Mucosa of rectum (tissue), 2 donors: Measurements from ENCODE around the gene SMARCC2.
A peak's percentile ranks its signal among the peaks of the same experiment; 100 is the strongest.

Experiments used
- H3K27ac ChIP-seq, 2 donors: one replicate each; pipeline ENCODE4 v1.7.0; 2013; ENCODE audit warnings: inconsistent platforms in 2 of 2, low read depth in 2 of 2, low read length in 2 of 2
- H3K27me3 ChIP-seq, 2 donors: one replicate each; pipeline ENCODE4 v1.7.0; 2013; ENCODE audit warnings: low read length in 2 of 2; ENCODE audit not compliant: control insufficient read depth in 2 of 2, insufficient read depth in 2 of 2
- H3K36me3 ChIP-seq, 2 donors: one replicate each; pipeline ENCODE4 v1.7.0; 2013; ENCODE audit warnings: low read length in 2 of 2; ENCODE audit not compliant: control insufficient read depth in 2 of 2, insufficient read depth in 2 of 2
- H3K4me1 ChIP-seq, 2 donors: one replicate each; pipeline ENCODE4 v1.7.0; 2013; ENCODE audit warnings: low read length in 2 of 2, mild to moderate bottlenecking in 1 of 2; ENCODE audit not compliant: control insufficient read depth in 2 of 2, insufficient read depth in 2 of 2
- H3K4me3 ChIP-seq, 2 donors: one replicate each; pipeline ENCODE4 v1.7.0; 2013; ENCODE audit warnings: low read length in 2 of 2
- H3K9ac ChIP-seq, 2 donors: one replicate each; pipeline ENCODE4 v1.7.0; 2013; ENCODE audit warnings: low read length in 2 of 2, low read depth in 1 of 2, mild to moderate bottlenecking in 1 of 2
- H3K9me3 ChIP-seq, 2 donors: one replicate each; pipeline ENCODE4 v1.7.0; 2013; ENCODE audit warnings: low read length in 2 of 2; ENCODE audit not compliant: control insufficient read depth in 2 of 2
- donor health status: healthy.
- donor health status: Normal muscosa, but diverticular disease.

The SMARCC2 gene

DNA sequence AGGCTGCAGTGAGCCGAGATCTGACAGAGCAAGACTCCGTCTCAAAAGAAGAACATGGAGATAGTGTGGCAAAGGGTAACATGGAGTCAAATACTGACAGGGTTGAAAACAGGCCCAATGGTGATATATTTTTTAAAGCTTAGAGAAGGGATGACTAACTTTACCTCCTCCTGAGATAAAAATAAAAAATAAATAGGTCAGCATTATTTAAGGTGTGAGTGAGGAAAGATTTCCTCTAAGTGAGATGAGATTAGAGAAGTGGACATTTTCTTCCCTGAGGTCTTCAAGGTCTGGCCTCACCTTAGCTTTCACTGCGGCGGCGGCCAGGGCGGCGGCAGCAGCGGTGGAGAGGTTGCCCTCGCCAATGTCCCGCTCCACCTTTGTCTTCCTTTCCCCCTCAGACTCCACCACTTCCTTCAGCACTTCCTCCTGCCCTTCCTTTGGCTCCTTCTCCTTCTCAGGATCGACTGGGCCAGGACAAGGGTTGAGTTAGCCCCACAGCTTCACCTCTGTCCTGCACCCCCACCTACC lies 20.0 kb downstream of the SMARCC2 start:
- H3K9ac ChIP-seq = no peak overlapping the region
- H3K9me3 ChIP-seq = no peaks in the 10 kb centered on the region
- H3K36me3 ChIP-seq = peaks cover 74 to 76% of the 10 kb centered on the region in 2 donors
- H3K4me3 ChIP-seq = no peak overlapping the region
- H3K27ac ChIP-seq = no peak overlapping the region
- no peaks in the 10 kb centered on the region for H3K4me1 ChIP-seq
- H3K27me3 ChIP-seq = no peaks in the 10 kb centered on the region

DNA sequence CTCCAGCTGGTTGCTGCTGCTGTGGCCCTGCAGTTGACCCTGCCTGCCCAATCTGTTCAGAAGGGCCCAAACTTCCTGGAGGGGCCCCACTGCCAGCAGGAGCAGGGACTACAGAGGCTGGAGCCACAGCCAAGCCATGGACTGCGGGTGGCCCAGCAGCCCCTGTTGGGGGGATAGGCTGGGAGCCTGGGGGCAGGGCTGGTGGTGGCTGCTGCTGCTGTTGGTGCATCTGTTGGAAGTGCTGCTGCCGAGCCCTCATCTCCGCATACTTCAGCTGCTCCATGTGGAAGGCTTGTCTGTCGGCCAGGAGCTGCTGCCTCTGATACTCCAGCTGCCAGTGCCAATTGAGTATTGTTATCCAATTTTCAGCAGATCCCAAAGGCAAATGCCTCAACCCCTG lies 23.9 kb downstream of the SMARCC2 start:
- H3K9ac ChIP-seq = no peak overlapping the region
- peaks cover 6 to 10% of the 10 kb centered on the region in 2 donors for H3K4me1 ChIP-seq
- no peaks in the 10 kb centered on the region for H3K27me3 ChIP-seq
- H3K4me3 ChIP-seq = no peak overlapping the region
- no peaks in the 10 kb centered on the region for H3K9me3 ChIP-seq
- H3K27ac ChIP-seq = no peak overlapping the region
- peaks cover 77 to 78% of the 10 kb centered on the region in 2 donors for H3K36me3 ChIP-seq

DNA sequence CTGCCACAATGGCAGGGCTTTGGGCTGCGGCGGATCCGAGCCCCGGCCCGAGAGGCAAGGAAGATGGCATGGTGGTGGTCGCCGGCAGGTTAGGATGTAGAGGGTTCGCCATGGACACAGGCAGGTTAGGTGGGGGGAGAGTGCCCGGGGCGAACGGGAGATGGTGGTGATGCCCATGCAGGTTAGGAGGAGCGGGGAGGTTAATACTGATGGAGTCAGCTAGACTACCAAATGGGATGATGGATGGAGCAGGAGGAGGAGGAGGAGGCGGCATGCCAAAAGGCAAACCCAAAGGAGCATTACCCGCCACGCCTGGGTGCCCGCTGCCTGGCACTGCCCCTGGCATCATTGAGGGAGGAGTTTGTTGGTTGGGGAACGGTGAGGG lies 24.9 kb downstream of the SMARCC2 start:
- H3K27ac ChIP-seq = no peak overlapping the region
- H3K36me3 ChIP-seq = peaks cover 76% of the 10 kb centered on the region in 2 donors
- no peak overlapping the region for H3K9ac ChIP-seq

DNA sequence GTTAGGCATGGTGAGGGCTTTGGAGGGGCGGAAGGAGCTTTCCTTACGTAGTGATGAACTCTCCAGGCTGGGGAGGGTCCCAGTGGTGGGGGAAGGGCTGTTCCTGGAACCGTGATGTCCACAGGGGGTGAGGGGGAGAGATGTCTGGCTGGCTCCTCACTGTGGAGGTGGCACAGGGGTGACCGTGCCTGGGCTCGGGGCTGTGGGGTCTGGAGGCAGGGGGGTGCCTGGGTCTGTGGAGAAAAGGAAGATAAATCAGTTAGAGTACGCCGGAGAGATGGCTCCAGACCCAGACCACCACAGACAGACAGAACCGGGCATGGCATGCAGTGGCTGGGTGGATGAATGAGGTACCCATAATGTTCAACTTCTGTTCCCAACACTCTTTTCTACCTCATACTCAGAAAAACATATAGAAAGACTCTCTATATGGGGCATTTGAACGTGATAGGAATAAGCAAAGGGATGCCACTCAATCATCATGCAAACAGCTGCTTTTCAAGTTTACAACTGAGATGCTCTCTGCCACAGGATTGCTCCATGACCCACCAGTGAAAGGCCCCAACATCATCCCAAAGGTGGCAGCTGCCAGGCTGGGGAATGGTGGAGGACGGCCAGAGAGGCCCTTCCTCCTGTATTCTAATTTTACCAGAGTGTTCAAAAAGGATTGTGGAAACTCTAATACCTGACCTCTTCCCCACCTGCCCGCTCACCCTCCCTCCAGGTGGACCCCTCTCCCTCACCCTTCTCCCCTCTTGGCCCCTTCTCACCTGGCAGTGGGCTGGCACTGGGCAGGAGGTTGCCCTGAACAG lies 25.5 kb downstream of the SMARCC2 start:
- Histone ChIP-seq H3K4me1 (peaks cover 20 to 22% of the 10 kb centered on the region in 2 donors), H3K27ac (no peak overlapping the region), H3K9me3 (no peaks in the 10 kb centered on the region), H3K27me3 (no peaks in the 10 kb centered on the region), H3K36me3 (peaks cover 70 to 73% of the 10 kb centered on the region in 2 donors), H3K4me3 (no peak overlapping the region), H3K9ac (no peak overlapping the region)

More for the DNA sequence above, 24.9 kb downstream of the SMARCC2 start:
- Histone ChIP-seq H3K4me3 (no peak overlapping the region), H3K9me3 (no peaks in the 10 kb centered on the region), H3K27me3 (no peaks in the 10 kb centered on the region), H3K4me1 (peaks cover 16 to 20% of the 10 kb centered on the region in 2 donors)

DNA sequence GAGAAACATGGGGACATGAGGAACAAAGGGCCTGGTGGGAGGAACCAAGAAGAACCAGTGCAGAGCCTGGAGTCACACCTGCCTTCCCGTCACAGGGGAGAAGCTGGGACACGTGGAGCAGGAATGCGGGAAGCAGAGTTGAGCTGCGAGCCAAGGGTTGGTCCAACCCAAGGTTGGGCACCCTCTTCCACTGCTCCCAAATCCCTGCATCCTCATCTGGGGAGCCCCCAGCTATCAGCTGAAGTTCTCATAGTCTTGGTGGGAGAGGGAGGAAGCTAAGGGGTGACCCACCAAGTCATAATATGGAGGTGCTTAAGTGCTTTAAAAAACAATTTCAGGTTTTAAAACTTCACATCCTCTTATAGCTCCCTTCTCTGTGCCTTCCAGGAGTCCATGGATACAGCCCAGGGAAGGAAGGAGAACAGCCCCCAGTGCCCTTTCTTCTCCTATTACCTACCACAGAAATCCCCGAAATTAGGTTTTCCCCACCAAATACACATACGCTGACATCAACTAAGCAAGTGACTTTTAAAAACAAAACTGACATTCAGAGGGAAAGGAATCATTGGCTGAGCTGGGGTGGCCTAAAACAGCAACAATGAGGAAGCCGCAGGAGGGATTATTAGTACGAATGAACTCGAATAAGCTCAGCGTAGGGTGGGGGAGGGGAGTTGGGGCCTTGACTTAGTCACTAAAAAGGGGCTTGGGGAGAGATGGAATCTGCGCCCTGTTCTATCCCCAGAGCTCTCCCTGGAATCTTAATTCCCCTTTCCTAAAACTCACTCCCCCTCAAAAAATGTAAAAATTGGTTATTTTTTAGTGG lies 26.6 kb downstream of the SMARCC2 start:
- Histone ChIP-seq H3K27me3 (no peaks in the 10 kb centered on the region), H3K9me3 (no peaks in the 10 kb centered on the region), H3K4me3 (no peak overlapping the region), H3K4me1 (peaks cover 20 to 22% of the 10 kb centered on the region in 2 donors), H3K9ac (no peak overlapping the region), H3K36me3 (peaks cover 62 to 66% of the 10 kb centered on the region in 2 donors), H3K27ac (peak overlapping the region; percentile 8 to 11)

DNA sequence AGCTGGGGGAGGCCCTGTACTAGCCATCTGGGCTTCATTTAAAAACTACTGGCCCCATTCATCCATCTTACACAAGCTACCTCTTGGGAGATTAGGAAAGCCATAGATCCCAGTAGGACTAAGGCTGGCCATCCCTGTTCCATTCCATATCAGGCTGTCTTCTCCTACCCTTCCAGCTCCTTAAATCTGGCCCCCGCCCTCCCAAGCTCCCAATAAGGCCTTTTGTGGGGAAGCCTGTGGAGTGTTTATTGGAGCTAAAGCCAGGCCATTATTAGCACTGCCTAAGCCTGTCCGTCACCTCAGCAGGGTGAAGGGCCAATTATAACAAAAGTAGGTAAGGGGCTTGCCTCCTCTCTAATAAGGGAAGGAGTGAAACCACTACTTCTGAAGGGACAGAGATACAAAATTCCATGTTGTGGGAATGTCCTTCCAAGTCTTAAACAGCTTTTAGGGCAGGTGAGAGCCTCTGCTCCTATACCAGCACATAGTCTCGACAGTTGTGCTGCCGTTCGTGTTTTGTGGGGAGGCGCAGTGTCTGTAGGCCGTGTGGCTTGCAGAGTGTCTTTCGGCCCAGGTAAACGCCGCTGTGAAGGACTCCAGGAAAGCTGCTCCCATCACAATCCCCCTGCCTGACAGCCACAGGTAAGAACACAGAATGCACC lies 27.5 kb downstream of the SMARCC2 start:
- Histone ChIP-seq H3K27ac (peak overlapping the region; percentile 97 to 99), H3K4me1 (peaks cover 20 to 25% of the 10 kb centered on the region in 2 donors), H3K9me3 (no peaks in the 10 kb centered on the region), H3K9ac (no peak overlapping the region), H3K4me3 (peak overlapping the region in 1 of 2 donors; percentile 99), H3K36me3 (peaks cover 57 to 61% of the 10 kb centered on the region in 2 donors), H3K27me3 (no peaks in the 10 kb centered on the region)

DNA sequence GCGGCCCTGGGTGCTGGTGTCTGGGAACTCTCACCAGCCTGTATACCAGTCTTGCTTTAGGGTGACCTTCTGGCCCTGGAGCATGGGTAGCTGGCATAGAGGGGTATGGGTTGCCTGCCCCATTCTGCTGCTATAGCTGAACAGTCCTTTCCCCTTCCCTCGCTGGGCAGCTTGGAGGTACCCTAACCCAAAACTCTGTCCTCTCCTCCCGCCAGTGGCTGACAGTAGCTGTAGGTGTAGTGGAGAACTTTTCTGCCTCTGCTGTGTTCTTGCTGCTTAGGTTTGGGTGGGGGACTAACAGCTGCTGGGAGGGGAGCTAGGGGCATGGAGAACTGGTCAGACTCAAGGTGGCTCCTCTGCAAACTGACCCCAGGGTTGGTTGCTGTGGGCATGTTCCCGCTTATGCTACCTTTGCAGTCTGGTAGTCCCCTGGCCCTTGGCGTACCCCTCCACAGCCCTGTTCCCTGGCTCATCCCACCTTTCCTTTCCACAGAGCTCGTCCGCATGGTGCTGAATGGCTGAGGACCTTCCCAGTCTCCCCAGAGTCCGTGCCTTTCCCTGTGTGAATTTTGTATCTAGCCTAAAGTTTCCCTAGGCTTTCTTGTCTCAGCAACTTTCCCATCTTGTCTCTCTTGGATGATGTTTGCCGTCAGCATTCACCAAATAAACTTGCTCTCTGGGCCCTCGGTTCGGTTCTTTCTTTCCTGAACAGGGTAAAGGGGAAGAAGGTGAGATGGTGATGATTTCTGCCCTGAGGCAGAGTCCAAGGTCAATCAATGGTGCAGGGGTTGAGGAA lies 28.2 kb downstream of the SMARCC2 start:
- Histone ChIP-seq H3K36me3 (peaks cover 57 to 59% of the 10 kb centered on the region in 2 donors), H3K4me1 (peaks cover 20 to 25% of the 10 kb centered on the region in 2 donors), H3K4me3 (peak overlapping the region; percentile 88 to 99), H3K9ac (peak overlapping the region; percentile 99 to 100), H3K27me3 (no peaks in the 10 kb centered on the region), H3K27ac (peak overlapping the region; percentile 97 to 99), H3K9me3 (no peaks in the 10 kb centered on the region)

DNA sequence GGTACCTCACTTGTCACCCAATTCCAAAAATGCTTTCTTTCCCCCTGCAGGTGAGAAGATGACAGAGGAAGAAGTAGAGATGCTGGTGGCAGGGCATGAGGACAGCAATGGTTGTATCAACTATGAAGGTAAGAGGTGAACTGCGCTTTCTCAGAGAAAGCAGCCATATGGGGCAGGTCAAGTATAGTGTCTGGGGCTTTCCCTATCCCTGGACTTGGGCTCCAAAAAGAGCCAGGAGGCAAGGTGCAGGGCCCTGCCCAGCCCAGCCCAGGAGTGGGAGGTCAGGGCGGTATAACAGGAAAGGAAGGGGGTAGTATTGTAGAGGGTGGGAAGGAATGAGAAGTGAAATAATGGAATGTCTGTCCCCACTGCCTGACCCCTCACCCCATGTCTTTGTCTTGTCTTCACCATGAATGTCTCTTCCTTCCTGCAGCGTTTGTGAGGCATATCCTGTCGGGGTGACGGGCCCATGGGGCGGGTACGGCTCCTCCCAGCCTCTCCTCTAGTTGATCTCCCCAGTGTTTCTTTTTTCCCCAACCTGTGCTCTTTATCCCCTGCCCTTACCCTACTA lies 29.0 kb downstream of the SMARCC2 start:
- Histone ChIP-seq H3K4me3 (peak overlapping the region; percentile 88 to 99), H3K9me3 (no peaks in the 10 kb centered on the region), H3K36me3 (peaks cover 49 to 52% of the 10 kb centered on the region in 2 donors), H3K27ac (peak overlapping the region; percentile 97 to 99), H3K9ac (peak overlapping the region; percentile 99 to 100), H3K27me3 (no peaks in the 10 kb centered on the region), H3K4me1 (peaks cover 20 to 25% of the 10 kb centered on the region in 2 donors)
